ENCODE data around the gene TMEM170B. TPM values are rescaled to one million over a fixed set of nuclear protein-coding genes. Genes with fewer than 3 reads are reported as not detected.

TMEM170B gene
- total and polyA plus RNA-seq, 3 donors from 2014 or later, result 5.6 to 8.0 (median 6.5) TPM

DNA sequence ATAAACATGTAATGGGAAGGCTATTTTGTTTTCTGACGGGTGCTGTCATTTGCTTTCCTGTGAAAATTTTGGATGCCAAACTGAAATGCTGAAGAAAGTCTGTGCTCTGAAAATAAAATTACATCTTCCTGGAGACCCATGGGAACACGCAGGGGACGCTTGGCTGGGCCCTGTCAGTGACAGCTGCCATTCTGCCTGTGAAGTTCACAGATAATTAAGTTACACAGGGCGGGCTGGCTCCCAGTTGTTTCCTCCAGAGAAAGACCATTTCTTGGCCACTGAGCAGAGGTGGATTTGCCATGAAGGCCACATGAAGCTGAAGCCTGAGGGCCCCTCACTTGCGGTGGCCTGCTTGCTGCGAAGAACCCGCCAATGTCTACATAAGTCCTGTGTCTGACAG lies 93.5 kb downstream of the TMEM170B start:
- Histone ChIP-seq H3K4me3 (no peak overlapping the region), H3K36me3 (ENCODE audit: low read depth, missing control alignments) (no peaks in the 10 kb centered on the region), H3K27ac (no peak overlapping the region), H3K27me3 (no peaks in the 10 kb centered on the region), H3K4me1 (no peaks in the 10 kb centered on the region), H3K9me3 (no peaks in the 10 kb centered on the region)
- intact Hi-C loops (cut with DNase I; ENCODE audit: low total_unique reads), result no loop called here
- TF ChIP-seq, protein P1, sequence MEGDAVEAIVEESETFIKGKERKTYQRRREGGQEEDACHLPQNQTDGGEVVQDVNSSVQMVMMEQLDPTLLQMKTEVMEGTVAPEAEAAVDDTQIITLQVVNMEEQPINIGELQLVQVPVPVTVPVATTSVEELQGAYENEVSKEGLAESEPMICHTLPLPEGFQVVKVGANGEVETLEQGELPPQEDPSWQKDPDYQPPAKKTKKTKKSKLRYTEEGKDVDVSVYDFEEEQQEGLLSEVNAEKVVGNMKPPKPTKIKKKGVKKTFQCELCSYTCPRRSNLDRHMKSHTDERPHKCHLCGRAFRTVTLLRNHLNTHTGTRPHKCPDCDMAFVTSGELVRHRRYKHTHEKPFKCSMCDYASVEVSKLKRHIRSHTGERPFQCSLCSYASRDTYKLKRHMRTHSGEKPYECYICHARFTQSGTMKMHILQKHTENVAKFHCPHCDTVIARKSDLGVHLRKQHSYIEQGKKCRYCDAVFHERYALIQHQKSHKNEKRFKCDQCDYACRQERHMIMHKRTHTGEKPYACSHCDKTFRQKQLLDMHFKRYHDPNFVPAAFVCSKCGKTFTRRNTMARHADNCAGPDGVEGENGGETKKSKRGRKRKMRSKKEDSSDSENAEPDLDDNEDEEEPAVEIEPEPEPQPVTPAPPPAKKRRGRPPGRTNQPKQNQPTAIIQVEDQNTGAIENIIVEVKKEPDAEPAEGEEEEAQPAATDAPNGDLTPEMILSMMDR (IDR thresholded peaks at IDR 0.05), result no peak
- no peak for TF ChIP-seq POLR2A (IDR thresholded peaks at IDR 0.05)
- 90 to 91% methylated on average over 7 of the region's 7 CpGs for WGBS, 2 donors
- DNase-seq, result no peak

GRCh38 chr6:11631539-11631938 lies 94.0 kb downstream of the TMEM170B start:
- H3K4me3 ChIP-seq, result no peak overlapping the region
- DNase-seq, result no peak
- no peaks in the 10 kb centered on the region for H3K36me3 ChIP-seq (ENCODE audit: low read depth, missing control alignments)
- no peak overlapping the region for H3K27ac ChIP-seq
- H3K27me3 ChIP-seq, result no peaks in the 10 kb centered on the region
- intact Hi-C loops (cut with DNase I; ENCODE audit: low total_unique reads), result no loop called here
- TF ChIP-seq, protein P1 (IDR thresholded peaks at IDR 0.05), result no peak
- no peak for TF ChIP-seq POLR2A (IDR thresholded peaks at IDR 0.05)
- no peaks in the 10 kb centered on the region for H3K9me3 ChIP-seq
- WGBS, 2 donors, result 89 to 90% methylated on average over 5 of the region's 5 CpGs
- H3K4me1 ChIP-seq, result peaks cover 4% of the 10 kb centered on the region

DNA sequence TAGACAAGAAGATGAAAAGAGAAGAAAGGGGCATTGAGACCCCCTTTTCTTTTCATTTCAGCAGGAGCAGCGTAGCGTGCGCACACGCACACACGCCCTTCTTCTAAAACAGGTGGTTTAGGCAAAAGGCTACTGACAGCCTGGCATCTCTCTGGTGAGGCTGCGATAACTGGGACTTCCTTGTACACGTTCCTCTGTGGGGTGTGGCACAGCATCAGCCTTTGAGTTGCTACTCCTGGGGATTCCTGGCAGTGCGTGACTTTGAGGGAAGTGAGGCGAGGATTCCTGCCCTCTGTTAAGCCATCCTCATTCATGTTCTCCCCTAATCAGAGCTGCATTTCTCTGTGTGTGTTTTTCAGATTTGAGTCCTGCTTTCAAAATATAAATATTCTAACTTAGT lies 94.7 kb downstream of the TMEM170B start:
- TF ChIP-seq, protein P1 (IDR thresholded peaks at IDR 0.05), result no peak
- TF ChIP-seq POLR2A (IDR thresholded peaks at IDR 0.05), result no peak
- H3K27ac ChIP-seq, result no peak overlapping the region
- no peak overlapping the region for H3K4me3 ChIP-seq
- H3K36me3 ChIP-seq (ENCODE audit: low read depth, missing control alignments), result no peaks in the 10 kb centered on the region
- H3K27me3 ChIP-seq, result no peaks in the 10 kb centered on the region
- intact Hi-C loops (cut with DNase I; ENCODE audit: low total_unique reads), result no loop called here
- WGBS, 2 donors, result 71 to 72% methylated on average over 9 of the region's 9 CpGs
- H3K9me3 ChIP-seq, result no peaks in the 10 kb centered on the region
- no peak for DNase-seq
- peaks cover 11% of the 10 kb centered on the region for H3K4me1 ChIP-seq

DNA sequence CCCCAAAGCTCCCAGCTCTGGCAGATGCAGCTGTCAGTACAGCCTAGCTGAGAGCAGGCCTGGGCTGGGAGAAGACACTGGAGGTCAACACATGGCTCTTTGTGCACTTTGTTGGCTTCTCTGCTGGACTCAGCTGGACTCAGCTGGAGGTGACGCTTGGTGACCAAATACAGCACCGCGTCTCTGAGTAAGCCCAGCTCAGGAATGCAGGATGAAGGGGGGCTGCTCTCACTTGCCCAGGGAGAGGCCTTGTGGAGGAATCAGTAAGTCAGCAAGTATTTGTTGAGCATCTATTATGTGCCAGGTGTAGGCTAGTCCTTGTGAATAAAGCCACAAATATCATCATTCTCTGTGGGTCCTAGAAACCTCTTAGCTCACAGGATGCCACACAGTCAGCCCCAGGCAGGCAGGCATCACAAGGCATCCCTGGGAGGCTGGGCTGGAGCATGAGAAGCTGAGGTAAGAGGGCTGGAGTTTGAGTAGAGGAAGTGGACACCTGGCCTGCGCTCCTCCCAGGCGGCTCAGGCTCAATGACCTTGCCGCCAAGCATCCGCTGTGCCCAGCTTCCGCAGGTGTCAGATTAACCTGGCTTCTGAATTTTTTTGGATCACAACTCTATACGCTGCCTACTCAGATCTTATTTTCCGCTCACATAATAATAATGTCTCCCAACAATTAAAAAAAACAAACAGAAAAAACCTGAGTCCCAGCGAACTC lies 95.4 kb downstream of the TMEM170B start:
- Histone ChIP-seq H3K36me3 (ENCODE audit: low read depth, missing control alignments) (no peaks in the 10 kb centered on the region), H3K27ac (no peak overlapping the region), H3K9me3 (no peaks in the 10 kb centered on the region), H3K4me1 (peaks cover 11% of the 10 kb centered on the region), H3K4me3 (no peak overlapping the region), H3K27me3 (no peaks in the 10 kb centered on the region)
- intact Hi-C loops (cut with DNase I; ENCODE audit: low total_unique reads), result no loop called here
- TF ChIP-seq POLR2A (IDR thresholded peaks at IDR 0.05), result no peak
- TF ChIP-seq, protein P1 (IDR thresholded peaks at IDR 0.05), result no peak
- WGBS, 2 donors, result 89 to 96% methylated on average over 8 to 11 of the region's 11 CpGs
- no peak for DNase-seq

Small RNAs within 50 kb of the gene (small RNA-seq; reads per million reads assigned to genes)
- 0 reads per million in 2 donors for gene RNU1-64P

Other genes with a start within 250 kb of the TMEM170B start
- 10 to 100 TPM in 1 of 2 donors, 1 to 10 TPM in 1; 8.3 to 21.3 TPM for gene ADTRP, start 241.1 kb downstream of the TMEM170B start, total RNA-seq
- gene ADTRP, start 241.1 kb downstream of the TMEM170B start, polyA plus RNA-seq (ENCODE audit: insufficient read depth, low read depth, low replicate concordance), result 49.6 TPM